DMS114 treated with DMSO at 0.1 percent for 48 hours (cell line): ENCODE data around the gene CD93.

Experiments
- DNase-seq: peaks from one replicate; lab custom pipeline; 2025; ENCODE audit not compliant: unreplicated experiment; lab: John Stamatoyannopoulos, UW

The CD93 gene

DNA sequence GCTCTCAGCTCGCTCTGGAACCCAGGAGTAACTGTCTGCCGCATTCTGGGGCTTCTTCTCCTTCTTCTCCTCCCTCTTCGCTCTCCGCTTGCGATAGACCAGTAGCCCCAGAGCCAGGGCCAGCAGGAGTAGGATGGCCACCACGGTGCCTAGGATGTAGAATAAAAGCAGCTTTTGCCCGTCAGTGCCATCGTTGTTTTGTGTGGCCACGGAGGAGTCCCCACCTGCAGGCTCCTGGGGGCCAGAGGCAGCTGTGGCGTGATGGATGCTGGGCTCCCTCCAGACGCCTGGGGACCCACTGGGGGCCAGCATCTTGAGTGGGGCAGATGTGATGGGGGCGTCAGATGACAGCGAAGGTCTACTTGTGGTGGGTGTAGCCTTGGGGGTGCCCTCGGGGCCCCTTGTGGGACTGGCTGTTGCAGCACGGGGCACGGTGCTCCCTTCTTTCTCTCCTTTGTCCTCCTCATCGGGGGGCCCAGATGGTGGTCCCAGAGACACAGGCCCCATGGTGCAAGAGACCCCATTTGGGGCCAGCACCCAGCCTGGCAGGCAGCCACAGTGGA is 1.8 kb downstream of the CD93 start:
- DNase-seq: no peak

DNA sequence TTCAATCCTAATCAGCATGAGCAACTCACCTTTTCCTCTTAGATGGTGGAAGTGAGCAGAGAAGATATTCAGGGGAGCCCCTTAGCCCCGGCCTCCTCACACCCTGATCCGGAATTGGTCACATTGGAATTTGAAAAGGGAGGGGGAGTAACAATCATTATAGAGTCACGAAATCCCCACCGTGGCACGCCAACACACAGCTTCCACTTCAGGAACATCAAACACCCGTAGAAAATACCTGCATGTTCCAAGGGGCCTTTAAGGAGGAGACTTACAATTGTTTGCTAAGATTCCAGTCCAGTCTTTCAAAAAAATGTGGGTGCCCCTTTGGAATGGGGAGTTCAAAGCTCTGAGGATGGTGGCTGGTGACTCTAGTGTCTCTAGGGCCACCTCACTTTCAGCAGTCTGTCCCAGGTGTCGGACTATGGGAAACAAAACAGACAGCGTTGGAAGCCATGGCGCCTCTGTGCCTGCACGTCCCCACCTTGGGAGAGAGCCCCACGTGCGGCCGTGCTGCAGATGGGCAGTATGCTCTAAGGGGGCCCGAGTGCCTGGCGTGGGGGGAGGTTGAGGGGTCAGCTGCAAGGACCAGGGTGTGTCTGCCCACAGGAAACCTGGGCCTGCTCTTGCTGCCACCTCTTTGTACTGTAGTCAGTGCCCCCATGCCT is 2.4 kb downstream of the CD93 start:
- no peak for DNase-seq

DNA sequence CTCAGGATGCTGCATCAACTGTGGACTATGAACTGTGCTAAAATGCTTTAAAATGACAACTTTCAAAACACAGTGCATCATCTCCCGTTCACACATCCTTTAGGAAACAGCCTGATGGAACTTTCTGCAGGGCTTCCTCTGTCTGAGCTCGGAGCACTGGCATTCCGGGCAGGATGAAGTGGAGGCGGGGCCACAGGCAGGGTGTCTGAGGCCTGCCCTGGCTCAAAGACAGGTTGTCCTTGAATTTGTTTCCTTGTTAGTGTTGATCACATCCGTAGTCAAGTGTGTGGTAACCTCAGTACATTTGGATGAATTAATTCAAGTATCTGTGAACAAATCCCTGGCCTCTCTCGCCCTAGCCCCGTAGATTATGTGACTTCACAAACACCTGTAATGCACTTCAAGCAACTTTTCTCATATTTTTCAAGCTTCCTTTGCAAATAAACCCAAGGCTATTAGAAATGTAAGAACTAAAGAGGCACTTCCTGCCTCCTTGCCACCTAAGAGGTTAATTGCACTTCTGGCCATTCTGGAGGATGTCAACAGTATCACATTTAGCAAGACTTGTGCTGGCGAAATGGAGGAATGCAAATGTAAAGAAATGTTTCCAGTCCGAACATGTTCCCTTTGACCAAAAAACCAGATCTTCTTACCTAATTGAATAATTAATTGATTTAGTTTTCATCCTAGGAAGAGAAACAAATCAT is 3.1 kb downstream of the CD93 start:
- no peak for DNase-seq

DNA sequence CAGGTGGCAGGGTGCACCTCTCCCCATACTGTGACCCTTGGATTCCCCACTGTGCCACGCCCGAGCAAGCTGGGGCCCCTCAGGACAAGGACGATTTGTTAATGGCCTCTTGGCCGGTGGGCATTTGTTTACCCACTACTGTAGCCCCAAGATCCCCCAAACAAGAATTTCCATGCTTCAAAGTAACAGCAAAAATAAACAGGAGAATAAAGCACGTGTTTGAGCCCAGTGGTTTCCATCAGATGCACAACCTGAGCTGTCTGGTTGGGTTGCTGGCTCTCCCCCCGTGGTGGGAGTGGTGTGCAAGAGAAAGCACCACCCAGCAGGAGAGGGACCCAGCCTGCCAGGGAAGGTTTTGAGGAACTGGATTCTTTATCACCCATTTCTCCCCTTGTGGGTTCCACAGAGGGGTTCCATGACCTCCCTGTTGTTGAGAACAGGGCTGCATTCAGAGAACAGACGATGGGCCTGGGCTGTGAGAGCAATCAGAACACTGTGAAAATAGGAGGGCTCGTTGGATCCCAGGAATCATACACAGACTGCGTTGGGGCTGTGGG is 4.8 kb downstream of the CD93 start:
- no peak for DNase-seq

DNA sequence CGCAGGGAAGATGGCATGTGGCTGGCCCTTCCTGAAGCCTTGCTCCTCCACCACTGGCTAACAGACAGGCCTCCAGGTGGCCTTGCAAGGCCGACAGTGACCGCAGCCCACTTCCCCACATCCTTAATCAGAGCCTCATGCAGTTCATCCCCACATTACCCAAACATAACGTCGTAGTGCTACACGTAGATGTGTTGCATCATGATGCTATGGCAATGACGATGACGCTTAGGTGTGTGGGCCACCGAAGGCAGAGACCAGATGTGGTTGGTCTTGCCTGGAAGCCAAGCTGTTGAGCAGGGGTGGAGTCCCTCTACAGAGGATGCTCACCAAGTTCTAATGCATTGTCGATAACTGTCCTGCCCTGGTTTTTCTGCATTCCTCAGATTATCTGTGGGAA is 5.6 kb downstream of the CD93 start:
- no peak for DNase-seq

DNA sequence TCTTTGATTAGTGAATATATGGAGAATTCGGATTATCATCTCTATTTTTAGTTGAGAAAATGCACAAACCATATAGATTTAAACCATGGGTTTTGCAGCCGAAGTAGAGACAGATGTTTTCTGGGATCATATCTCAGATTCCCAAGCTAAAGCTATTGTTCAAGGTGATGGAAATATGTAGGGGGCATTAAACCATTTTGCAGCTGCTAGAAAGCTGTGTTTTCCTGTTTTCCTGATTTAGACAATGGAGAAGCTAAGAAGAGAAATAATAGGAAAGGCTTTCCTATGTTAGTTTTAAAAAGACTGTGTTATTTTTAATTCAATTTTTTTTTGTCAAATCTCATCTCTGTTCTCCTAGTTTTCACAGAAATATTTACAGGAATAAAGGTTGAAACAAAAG is 6.2 kb downstream of the CD93 start:
- no peak for DNase-seq

- no peak for DNase-seq
Measured at GRCh38 chr20:23079016-23079351, 7.1 kb downstream of the CD93 start.

DNA sequence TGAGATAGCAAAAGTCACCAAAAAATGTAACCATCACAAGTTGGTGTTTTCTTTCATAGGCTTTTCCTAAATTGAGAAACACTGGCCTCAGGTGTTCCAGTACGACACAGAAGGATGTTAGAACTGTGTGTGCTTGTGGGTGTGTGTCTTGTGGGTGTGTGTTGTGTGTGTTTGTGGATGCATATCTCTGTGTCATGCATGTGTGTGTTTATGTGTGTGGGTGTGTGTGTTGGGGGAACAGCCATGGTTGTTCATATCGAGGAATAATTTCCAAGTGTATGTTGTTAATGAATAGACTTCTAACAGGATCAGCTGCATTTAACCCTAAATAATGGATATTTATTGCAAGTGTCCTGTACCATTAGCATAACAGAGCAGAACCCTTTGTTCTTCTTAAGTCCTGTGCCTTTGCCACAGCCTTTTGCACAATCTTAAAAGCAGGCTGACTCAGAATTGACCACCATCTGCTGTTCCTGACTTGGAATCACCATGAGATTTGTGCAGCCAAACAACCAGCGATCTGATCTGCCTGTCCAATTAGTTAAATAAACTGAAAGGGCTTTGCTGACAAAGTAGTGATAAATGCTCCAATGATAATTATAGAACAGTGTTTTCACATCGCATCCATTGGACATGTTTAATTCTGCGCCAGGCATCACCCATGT is 7.6 kb downstream of the CD93 start:
- DNase-seq: no peak

DNA sequence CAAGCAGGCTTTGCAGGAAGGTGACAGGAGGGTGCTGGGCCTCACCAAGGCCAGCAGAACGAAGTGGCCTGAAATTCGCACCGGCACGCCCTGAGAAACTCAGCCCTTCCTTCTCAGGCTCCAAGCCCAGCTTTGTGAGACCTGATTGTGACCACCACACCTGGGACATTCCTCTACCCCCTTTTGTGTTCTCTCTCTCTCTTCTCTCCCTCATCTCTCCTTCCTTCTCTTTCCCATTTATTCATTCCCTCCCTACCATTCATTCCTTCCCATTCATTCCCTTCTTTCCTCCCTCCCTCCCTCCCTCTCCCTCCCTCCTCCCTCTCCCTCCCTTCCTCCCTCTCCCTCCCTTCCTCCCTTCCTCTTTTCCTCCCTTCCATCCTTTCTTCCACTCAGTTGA is 8.8 kb downstream of the CD93 start:
- no peak for DNase-seq

- no peak for DNase-seq
Measured at GRCh38 chr20:23074052-23074451, 12.1 kb downstream of the CD93 start.

DNA sequence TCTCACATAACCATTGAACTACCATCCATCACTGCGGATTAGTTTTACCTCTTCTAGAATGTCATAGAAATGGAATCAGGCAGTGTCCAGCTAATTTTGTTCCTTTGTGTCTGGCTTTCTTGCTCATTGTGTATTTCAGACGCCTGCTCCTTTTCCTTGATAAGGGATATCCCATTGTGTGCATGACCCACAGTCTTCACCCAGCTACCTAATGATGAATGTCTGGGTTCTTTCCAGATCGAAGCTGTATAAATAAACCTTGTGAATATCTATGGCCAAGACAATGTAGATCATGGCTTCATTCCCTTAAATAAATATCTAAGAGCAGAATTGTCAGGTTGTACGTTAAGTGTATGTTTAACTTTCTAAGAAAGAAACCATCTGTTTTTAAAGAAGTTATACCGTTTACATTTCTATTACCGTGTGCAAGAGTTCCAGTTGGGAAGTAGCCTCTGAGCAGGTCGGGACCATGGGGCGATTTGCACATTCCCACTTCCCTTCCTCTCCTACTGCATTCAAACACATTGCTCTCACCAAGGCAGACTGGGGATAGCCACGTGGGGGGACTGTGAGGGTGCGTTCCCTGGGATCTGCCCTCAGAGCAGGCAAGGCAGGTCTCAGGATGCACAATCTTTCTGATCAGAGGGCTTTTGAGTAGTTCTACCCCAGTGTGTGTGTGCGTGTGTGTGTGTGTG is 13.1 kb downstream of the CD93 start:
- DNase-seq: no peak

GRCh38 chr20:23071996-23072395 is 14.1 kb downstream of the CD93 start:
- no peak for DNase-seq

DNA sequence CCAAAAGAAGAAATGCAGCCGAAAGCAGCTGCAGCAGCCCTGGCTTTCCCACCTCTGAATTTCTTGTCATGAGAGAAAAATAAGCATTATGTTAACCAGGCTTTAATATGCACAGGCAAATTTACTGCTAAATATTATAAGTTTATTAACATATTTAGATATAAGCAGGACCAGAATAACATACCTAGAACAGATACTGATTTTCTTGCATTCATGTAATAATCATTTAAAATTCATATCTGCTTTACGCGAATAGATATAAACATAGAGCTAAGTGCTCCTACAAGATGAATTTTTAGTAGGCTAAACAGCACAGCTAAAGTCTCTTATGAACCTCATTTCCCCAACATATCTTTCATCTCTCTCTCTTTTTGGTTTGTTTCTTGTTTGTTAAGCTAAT is 14.7 kb downstream of the CD93 start:
- DNase-seq: no peak

- no peak for DNase-seq
Measured at GRCh38 chr20:23069108-23069507, 17.0 kb downstream of the CD93 start.

DNA sequence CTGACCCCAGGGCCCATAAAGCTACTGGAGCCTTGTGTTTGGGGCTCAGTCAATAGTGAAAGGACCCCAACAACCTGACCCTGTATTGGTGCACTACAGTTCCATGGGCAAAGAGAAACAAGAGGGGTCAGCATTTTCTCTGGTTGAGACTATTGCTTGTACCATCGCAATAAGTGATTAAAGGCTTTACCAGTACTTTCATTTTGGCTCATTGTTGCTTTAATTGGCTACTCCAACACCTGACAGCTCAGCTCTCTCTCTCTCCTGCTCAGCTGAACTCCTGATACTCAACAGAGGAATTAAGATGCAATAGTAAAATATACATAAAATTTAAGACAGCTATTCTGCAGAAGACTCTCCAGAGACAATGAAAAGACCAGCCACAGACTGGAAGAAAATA is 17.8 kb downstream of the CD93 start:
- no peak for DNase-seq

DNA sequence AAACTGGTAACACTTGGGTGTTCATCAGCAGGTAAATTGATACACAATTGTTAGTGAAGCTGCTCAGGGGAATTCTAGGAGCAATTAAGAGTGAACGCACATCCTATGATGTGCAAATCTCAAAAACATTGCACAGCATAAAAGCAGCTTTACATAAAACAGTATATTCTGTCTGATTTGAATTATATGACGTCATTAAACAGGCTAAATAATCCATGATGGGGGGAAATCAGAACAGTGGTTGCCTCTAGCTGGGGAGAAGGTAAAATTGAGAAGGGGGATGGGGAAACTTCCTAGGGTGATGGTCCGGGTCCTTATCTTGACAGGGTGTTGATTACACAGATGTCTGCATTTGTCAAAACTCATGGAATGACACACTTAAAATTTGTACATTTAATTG is 19.4 kb downstream of the CD93 start:
- no peak for DNase-seq

- DNase-seq: no peak
Measured at GRCh38 chr20:23065266-23066201, 20.6 kb downstream of the CD93 start.

GRCh38 chr20:23063581-23063980 is 22.5 kb downstream of the CD93 start:
- DNase-seq: no peak

DNA sequence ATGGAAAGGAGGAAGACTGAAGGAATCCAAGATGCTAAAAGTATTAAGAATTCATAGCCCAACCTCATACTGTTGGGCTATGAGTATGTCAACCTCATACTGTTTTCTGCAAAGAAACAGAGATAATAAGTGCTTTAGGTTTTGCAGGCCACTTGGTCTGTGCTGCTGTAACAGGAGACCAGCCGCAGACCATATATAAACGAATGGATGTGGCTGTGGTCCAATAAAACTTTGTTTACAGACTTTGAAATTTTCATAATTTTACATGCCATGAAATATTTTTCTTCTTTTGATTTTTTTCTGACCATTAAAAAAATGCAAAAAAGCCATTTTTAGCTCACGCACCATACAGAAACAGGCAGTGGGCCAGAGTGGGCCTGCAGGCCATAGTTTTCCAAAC is 23.0 kb downstream of the CD93 start:
- DNase-seq: no peak

DNA sequence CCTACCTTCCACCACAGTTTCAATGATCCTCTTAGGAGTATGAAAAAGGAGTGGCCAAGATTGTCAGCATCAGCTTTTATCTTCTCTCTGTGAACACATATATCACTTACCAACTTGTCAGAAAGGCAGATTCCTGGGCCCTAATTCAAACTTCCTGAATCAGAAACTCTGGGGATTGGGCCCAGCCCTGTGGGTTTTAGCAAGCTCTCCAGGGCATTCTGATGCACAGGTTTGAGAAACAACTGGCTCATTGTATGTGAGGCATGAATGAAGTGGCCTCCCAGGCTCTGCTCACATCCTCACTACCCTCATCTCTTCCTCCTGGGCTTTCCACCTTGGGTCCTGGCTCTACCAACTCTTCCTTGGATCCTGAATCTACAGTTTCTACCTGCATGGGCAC is 23.5 kb downstream of the CD93 start:
- DNase-seq: no peak
